ENCODE data around the gene HDAC9. TPM values are rescaled to one million over a fixed set of nuclear protein-coding genes. Genes with fewer than 3 reads are reported as not detected.
A peak's percentile ranks its signal among the peaks of the same experiment; 100 is the strongest.

Gene HDAC9
- total and polyA plus RNA-seq, 7 donors, result 0.38 to 34.2 (median 16.8) TPM

DNA sequence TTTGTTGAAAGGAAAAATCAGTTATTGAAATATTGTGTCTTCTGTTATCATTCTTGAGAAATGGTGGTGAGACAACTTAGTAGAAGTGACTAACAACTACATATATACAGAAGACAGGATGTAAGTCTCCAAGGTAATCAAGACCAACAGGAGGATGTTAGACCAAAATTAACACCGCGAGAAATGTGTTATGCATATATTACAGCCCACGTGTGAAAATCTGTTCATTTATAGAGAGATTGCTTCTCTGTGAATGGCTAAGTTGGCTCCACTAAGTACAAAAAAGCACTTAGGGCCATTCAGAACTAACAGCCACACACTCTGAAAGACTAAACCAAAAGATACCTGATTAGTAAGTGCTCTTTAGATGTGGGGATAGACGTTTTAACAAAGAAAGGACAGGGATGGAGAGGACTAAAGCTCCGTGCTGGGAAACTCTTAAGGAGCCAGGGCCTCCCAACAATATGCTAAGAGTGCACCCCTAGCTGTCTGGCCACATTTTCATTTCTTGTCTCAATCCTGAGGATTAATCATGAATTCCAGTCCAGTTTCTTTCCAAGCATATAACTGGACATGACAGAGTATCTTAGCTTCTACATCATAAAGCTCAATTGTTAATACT, 26.5 kb downstream of the HDAC9 start:
- Histone ChIP-seq H3K27me3 (ENCODE audit: insufficient read depth in 3 of 3, low read length in 2 of 3) (no peaks in the 10 kb centered on the region), H3K27ac (peak overlapping the region; percentile 87), H3K36me3 (ENCODE audit: insufficient read depth in 1 of 2, low read depth in 1 of 2) (no peaks in the 10 kb centered on the region), H3K4me1 (peaks cover 68% of the 10 kb centered on the region), H3K4me3 (no peak overlapping the region), H3K9me3 (no peaks in the 10 kb centered on the region)
- ATAC-seq (no peak), DNase-seq (no peak)
- TF ChIP-seq, protein P1, sequence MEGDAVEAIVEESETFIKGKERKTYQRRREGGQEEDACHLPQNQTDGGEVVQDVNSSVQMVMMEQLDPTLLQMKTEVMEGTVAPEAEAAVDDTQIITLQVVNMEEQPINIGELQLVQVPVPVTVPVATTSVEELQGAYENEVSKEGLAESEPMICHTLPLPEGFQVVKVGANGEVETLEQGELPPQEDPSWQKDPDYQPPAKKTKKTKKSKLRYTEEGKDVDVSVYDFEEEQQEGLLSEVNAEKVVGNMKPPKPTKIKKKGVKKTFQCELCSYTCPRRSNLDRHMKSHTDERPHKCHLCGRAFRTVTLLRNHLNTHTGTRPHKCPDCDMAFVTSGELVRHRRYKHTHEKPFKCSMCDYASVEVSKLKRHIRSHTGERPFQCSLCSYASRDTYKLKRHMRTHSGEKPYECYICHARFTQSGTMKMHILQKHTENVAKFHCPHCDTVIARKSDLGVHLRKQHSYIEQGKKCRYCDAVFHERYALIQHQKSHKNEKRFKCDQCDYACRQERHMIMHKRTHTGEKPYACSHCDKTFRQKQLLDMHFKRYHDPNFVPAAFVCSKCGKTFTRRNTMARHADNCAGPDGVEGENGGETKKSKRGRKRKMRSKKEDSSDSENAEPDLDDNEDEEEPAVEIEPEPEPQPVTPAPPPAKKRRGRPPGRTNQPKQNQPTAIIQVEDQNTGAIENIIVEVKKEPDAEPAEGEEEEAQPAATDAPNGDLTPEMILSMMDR (IDR thresholded peaks at IDR 0.05), result no peak
- 56 to 69% (median 59%) methylated on average over 5 of the region's 5 CpGs for WGBS, 3 donors
- intact Hi-C loops (cut with DNase I), result no loop called here

DNA sequence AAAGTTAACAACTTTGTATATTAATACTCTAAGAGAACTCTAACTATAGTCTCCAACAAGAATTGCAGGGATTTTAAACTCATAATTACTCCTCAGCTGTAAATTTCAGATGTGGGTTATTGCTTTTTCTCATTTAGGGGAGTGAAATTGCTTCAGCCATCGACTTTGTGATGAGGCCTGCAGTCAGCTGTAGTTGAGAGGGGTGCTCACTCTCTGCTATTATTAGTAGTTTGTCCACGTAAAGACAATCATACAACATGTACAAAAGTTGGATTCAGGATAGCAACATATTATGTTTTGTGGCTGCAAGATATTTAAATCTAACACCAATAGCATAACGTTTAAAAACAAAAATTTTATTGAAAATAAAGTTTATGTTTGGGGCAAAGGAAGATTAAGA, 28.7 kb downstream of the HDAC9 start:
- Histone ChIP-seq H3K9me3 (no peaks in the 10 kb centered on the region), H3K36me3 (ENCODE audit: insufficient read depth in 1 of 2, low read depth in 1 of 2) (no peaks in the 10 kb centered on the region), H3K27ac (peak overlapping the region; percentile 56), H3K4me3 (no peak overlapping the region), H3K27me3 (ENCODE audit: insufficient read depth in 3 of 3, low read length in 2 of 3) (no peaks in the 10 kb centered on the region), H3K4me1 (peaks cover 68% of the 10 kb centered on the region)
- intact Hi-C loops (cut with DNase I), result no loop called here
- DNase-seq, result no peak
- WGBS, 3 donors, result 41 to 56% (median 41%) methylated on average over 3 of the region's 3 CpGs
- TF ChIP-seq, protein P1 (IDR thresholded peaks at IDR 0.05), result no peak
- ATAC-seq, result no peak

DNA sequence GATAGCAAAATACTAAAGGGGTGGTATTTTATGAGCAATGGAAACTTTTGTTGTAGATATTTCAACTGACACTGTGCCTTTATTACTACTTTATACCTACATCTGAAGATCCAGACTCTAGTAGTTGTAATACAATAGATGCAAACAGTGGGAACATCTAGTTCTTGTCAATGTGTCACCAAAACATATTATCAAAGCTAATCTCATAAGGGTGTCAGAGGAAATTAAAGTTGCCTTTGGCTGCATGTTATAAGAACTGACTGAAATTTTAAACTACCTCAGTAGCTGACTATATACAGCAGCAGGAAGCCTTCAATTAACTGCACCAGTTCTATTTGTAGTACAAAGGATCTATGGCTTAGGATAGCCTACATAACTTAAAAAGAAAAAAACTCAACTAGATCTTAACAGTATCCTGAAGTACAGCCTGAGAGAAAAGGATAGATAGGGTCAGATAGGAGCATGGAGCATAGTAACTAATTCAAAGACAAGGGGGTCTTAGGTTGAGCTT, 30.9 kb downstream of the HDAC9 start:
- Histone ChIP-seq H3K27me3 (ENCODE audit: insufficient read depth in 3 of 3, low read length in 2 of 3) (no peaks in the 10 kb centered on the region), H3K9me3 (no peaks in the 10 kb centered on the region), H3K36me3 (ENCODE audit: insufficient read depth in 1 of 2, low read depth in 1 of 2) (no peaks in the 10 kb centered on the region), H3K4me1 (peaks cover 59% of the 10 kb centered on the region), H3K27ac (peak overlapping the region; percentile 52), H3K4me3 (no peak overlapping the region)
- DNase-seq, result no peak
- ATAC-seq, result peak in 2 of 4 donors; percentile 36 to 53
- intact Hi-C loops (cut with DNase I), result no loop called here
- TF ChIP-seq, protein P1 (IDR thresholded peaks at IDR 0.05), result no peak

DNA sequence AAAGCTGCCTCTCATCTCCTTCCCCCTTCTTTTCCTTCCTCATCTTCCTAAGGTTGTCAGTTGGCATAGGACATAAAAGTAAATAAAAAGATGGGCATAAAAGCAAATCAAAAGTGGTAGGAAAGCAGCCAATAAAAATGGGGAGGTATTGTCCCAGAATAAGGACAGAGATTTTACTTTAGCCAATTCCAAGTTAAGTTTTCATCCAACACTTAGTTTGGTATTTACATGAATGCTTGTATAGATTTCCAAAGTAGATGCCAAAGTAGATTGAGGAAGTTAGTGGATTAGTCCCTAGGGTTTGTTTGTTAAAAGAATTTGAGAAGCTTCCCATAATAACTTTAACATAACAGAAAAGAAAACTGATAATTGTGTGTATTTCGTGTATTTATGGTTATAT, 33.7 kb downstream of the HDAC9 start:
- Histone ChIP-seq H3K4me3 (no peak overlapping the region), H3K9me3 (no peaks in the 10 kb centered on the region), H3K27me3 (ENCODE audit: insufficient read depth in 3 of 3, low read length in 2 of 3) (no peaks in the 10 kb centered on the region), H3K36me3 (ENCODE audit: insufficient read depth in 1 of 2, low read depth in 1 of 2) (no peaks in the 10 kb centered on the region), H3K4me1 (peaks cover 42% of the 10 kb centered on the region), H3K27ac (peak overlapping the region; percentile 62)
- TF ChIP-seq, protein P1 (IDR thresholded peaks at IDR 0.05), result no peak
- DNase-seq, result no peak
- WGBS, 3 donors, result 60 to 73% (median 66%) methylated on average over 1 of the region's 1 CpG
- ATAC-seq, result no peak
- intact Hi-C loops (cut with DNase I), result no loop called here
